Ascending aorta (tissue), 2 donors: ENCODE results near the gene ABHD4. TPM values are rescaled to one million over a fixed set of nuclear protein-coding genes. Genes with fewer than 3 reads are reported as not detected.

Source experiments
- DNase-seq, 2 donors: peaks; one replicate each; pipeline ENCODE4 v3.0.0-alpha.2; 2019; ENCODE audit warnings: low spot score in 2 of 2
- H3K27ac ChIP-seq, 2 donors: fragments of 200-600 bp; sonication (generic); one replicate each; pipeline ENCODE4 v1.5.1; 2016 to 2017; ENCODE audit warnings: mild to moderate bottlenecking in 1 of 2
- H3K27me3 ChIP-seq: fragments of 200-600 bp; sonication (generic); one replicate; pipeline ENCODE4 v1.5.1; 2017
- H3K36me3 ChIP-seq, 2 donors: fragments of 200-600 bp; sonication (generic); one replicate each; pipeline ENCODE4 v1.5.1; 2016
- H3K4me1 ChIP-seq, 2 donors: fragments of 200-600 bp; sonication (generic); one replicate each; pipeline ENCODE4 v1.5.1; 2016 to 2017; ENCODE audit warnings: mild to moderate bottlenecking in 1 of 2
- H3K4me3 ChIP-seq, 2 donors: fragments of 200-600 bp; sonication (generic); one replicate each; pipeline ENCODE4 v1.5.1; 2016 to 2017; ENCODE audit warnings: mild to moderate bottlenecking in 1 of 2
- H3K9me3 ChIP-seq, 2 donors: fragments of 200-600 bp; sonication (generic); one replicate each; pipeline ENCODE4 v1.5.1; 2016
- intact Hi-C: fragments of 100-400 bp; cut with DNase I; formaldehyde crosslinking; loops from one replicate; pipeline ENCODE4 v1.15.1; 2023
- total RNA-seq: library from RNA; depleted of rRNA; stranded (reverse); fragments of >200 nt; gene quantifications from one replicate; pipeline ENCODE4 v1.1.0, GENCODE V29; 2016
- TF ChIP-seq, protein P1 (sequence below), 3 experiments: fragments of 200-600 bp in 2 of 3; fragments of 450-650 bp in 1 of 3; sonication (generic) in 2 of 3; IDR thresholded peaks; one replicate each; pipeline ENCODE4 v1.5.1; 2016 to 2019; ENCODE audit warnings: antibody characterized with exemption in 3 of 3, mild to moderate bottlenecking in 1 of 3, moderate library complexity in 1 of 3

The ABHD4 gene
- total RNA-seq, 1 donor from 2014 or later, result 33.5 TPM

DNA sequence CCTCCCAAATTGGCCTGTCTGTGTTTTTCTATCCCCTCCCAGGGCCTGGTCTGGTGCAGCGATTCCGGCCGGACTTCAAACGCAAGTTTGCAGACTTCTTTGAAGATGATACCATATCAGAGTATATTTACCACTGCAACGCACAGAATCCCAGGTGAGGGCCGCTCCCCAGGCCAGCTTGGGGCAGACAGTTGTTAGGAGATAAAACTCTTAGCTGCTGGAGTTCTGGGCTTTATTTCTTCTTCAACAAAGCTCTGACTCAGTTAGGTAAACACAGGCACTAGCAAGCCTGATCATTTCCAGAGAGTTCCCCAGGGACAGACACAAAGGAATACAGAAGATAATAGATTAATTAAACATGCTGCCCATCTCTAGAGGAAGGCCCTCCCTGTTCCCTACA, 8.3 kb downstream of the ABHD4 start:
- no peaks in the 10 kb centered on the region for H3K9me3 ChIP-seq
- H3K27me3 ChIP-seq, result no peaks in the 10 kb centered on the region
- no peak overlapping the region for H3K27ac ChIP-seq
- H3K36me3 ChIP-seq, result peaks cover 97 to 100% of the 10 kb centered on the region in 2 donors
- no peaks in the 10 kb centered on the region for H3K4me1 ChIP-seq
- no peak overlapping the region for H3K4me3 ChIP-seq
- DNase-seq, result no peak
- TF ChIP-seq, protein P1, sequence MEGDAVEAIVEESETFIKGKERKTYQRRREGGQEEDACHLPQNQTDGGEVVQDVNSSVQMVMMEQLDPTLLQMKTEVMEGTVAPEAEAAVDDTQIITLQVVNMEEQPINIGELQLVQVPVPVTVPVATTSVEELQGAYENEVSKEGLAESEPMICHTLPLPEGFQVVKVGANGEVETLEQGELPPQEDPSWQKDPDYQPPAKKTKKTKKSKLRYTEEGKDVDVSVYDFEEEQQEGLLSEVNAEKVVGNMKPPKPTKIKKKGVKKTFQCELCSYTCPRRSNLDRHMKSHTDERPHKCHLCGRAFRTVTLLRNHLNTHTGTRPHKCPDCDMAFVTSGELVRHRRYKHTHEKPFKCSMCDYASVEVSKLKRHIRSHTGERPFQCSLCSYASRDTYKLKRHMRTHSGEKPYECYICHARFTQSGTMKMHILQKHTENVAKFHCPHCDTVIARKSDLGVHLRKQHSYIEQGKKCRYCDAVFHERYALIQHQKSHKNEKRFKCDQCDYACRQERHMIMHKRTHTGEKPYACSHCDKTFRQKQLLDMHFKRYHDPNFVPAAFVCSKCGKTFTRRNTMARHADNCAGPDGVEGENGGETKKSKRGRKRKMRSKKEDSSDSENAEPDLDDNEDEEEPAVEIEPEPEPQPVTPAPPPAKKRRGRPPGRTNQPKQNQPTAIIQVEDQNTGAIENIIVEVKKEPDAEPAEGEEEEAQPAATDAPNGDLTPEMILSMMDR (IDR thresholded peaks at IDR 0.05), result no peak
- intact Hi-C loops, result no loop called here

DNA sequence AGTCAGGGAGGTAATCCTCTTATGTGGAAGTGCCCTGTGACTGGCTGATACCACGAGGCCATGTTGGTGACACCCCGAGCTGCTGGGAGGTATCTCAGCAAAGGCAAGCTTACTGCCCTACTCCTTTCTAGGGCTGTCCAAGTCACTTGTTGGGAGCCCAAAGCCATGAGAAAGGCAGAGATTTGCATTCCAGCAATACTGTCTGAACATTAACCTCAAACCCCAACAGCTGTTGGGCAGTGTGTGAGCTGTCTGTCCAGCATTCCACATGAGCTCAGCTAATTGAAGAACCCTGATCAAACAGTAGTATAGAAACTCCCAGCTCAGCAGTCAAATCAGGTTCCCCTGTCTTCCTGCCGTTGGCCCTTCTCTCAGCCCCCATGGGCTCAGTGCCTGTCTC, 9.2 kb downstream of the ABHD4 start:
- peaks cover 90 to 100% of the 10 kb centered on the region in 2 donors for H3K36me3 ChIP-seq
- H3K4me1 ChIP-seq, result no peaks in the 10 kb centered on the region
- no peaks in the 10 kb centered on the region for H3K27me3 ChIP-seq
- DNase-seq, result no peak
- H3K9me3 ChIP-seq, result no peaks in the 10 kb centered on the region
- no peak overlapping the region for H3K27ac ChIP-seq
- TF ChIP-seq, protein P1 (IDR thresholded peaks at IDR 0.05), result no peak
- H3K4me3 ChIP-seq, result no peak overlapping the region
- intact Hi-C loops, result no loop called here

DNA sequence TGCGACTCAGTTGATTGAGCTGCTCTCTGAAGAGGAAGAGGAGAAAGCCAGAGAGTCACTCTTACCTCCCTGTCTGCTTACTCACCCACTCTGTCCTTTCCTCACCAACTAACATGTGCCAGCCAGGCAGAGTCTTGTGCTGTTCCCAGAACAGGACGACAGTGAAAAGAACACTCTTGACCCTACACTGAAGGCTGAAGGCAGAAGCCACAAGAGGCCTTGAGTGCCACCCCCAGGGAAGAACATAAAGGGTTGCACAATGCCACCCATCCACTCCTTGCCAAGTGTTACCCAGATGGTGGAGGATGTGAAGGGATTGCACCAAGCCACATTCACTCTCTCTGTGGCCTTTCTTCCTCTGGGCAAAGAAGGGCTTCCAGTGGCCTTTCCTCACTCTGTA, 12.8 kb downstream of the ABHD4 start:
- no peak overlapping the region for H3K4me3 ChIP-seq
- TF ChIP-seq, protein P1 (IDR thresholded peaks at IDR 0.05), result no peak
- no peak for DNase-seq
- H3K27ac ChIP-seq, result no peak overlapping the region
- H3K4me1 ChIP-seq, result peaks cover 6 to 15% of the 10 kb centered on the region in 2 donors
- H3K36me3 ChIP-seq, result peaks cover 53 to 64% of the 10 kb centered on the region in 2 donors
- intact Hi-C loops, result no loop called here
- H3K9me3 ChIP-seq, result peaks cover 0 to 3% of the 10 kb centered on the region in 2 donors
- no peaks in the 10 kb centered on the region for H3K27me3 ChIP-seq

DNA sequence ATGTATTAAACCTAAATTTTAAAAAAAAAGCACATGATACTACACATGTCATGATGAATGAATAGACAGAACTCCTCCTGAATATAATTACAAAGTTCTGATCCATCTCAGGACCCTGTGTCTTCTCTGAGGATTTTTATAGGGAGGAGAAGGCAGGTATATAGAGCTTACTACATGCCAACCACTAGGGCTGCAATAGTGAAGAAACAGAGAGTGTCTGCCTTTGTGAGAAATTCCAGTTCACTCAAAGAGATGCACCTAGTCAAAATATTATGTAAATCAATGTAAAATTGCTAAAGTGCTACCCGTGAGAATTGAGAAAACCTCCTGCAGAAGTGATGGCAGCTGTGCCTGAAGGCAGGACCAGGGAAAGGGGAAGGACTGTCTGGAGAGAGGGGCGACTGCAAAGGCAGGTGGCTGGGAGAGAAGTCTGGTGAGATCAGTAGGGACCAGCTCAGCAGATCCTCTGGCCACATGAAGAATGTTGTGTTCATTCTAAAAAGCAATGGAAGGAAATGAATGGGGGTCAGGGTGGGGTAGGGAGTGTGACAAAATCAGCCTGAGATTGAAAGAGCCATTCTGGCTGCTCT, 15.1 kb downstream of the ABHD4 start:
- intact Hi-C loops, result no loop called here
- peaks cover 6 to 15% of the 10 kb centered on the region in 2 donors for H3K4me1 ChIP-seq
- peaks cover 32 to 41% of the 10 kb centered on the region in 2 donors for H3K36me3 ChIP-seq
- TF ChIP-seq, protein P1 (IDR thresholded peaks at IDR 0.05), result no peak
- no peak for DNase-seq
- peak overlapping the region; percentile 70 to 82 for H3K27ac ChIP-seq
- peaks cover 0 to 3% of the 10 kb centered on the region in 2 donors for H3K9me3 ChIP-seq
- no peaks in the 10 kb centered on the region for H3K27me3 ChIP-seq
- H3K4me3 ChIP-seq, result peak overlapping the region in 1 of 2 donors; percentile 9

DNA sequence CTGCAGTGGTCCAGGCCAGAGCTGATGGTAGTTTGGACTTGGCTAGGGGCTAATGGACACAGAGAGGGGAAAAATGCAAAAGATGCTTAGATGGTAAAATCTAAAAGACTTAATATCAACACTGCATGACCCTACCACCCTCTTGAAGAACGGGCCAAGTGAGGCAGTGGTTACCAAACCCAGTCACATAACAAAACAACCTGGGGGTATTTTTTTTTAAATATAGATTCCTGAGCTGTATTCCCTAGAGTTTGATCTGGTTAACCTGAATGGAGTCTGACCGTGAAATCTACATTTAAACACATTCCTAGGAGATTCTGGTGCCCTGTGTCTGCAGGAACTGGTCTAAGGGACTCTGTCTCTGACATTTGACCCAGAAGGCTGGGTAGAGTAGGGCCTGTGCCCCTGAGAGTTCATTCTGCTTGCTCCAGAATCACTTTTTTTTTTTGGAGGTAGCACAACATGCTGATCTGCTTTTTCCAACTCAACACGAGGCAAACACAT, 15.7 kb downstream of the ABHD4 start:
- H3K4me1 ChIP-seq, result peaks cover 6 to 15% of the 10 kb centered on the region in 2 donors
- peaks cover 0 to 3% of the 10 kb centered on the region in 2 donors for H3K9me3 ChIP-seq
- TF ChIP-seq, protein P1 (IDR thresholded peaks at IDR 0.05), result no peak
- H3K27me3 ChIP-seq, result no peaks in the 10 kb centered on the region
- peak overlapping the region in 1 of 2 donors; percentile 9 for H3K4me3 ChIP-seq
- intact Hi-C loops, result loop anchor here (1.0 kb wide), 2 partner anchors 15 to 24 kb away; partner anchors contain the start of genes ABHD4 and DAD1
- no peak for DNase-seq
- H3K27ac ChIP-seq, result peak overlapping the region; percentile 70 to 82
- H3K36me3 ChIP-seq, result peaks cover 27 to 35% of the 10 kb centered on the region in 2 donors
